Measurements from ENCODE around the gene LRRC8D.

DNA sequence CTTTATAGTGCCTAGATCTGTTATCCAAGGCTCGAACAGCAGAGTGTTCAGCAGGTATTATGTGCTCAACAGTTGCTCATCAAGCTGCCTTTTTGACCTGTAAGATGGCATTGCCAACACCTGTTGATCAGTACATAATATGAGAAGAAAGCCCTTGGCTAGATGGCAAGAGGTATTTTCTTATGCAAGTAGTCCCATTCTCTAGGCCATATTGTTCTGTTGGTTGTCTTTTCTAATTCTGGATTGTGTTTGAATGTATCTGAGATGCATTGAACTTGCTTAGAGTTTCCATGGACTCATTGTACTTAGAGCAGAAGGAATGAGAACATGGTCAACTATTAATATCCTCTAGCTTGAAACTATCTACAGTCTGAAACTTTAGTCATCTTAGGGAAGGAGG lies 57.4 kb downstream of the LRRC8D start:
- TF ChIP-seq POLR2AphosphoS5 (IDR thresholded peaks at IDR 0.05; ENCODE audit: low read depth, low read length), result no peak
- TF ChIP-seq TAF1 (IDR thresholded peaks at IDR 0.05; ENCODE audit: borderline replicate concordance, low read depth, low read length), result no peak
- no peak for TF ChIP-seq POLR2A (IDR thresholded peaks at IDR 0.05; ENCODE audit: low read depth, low read length)

Data from GM12892 (cell line).